Measurements from ENCODE around the gene CDRT4.

DNA sequence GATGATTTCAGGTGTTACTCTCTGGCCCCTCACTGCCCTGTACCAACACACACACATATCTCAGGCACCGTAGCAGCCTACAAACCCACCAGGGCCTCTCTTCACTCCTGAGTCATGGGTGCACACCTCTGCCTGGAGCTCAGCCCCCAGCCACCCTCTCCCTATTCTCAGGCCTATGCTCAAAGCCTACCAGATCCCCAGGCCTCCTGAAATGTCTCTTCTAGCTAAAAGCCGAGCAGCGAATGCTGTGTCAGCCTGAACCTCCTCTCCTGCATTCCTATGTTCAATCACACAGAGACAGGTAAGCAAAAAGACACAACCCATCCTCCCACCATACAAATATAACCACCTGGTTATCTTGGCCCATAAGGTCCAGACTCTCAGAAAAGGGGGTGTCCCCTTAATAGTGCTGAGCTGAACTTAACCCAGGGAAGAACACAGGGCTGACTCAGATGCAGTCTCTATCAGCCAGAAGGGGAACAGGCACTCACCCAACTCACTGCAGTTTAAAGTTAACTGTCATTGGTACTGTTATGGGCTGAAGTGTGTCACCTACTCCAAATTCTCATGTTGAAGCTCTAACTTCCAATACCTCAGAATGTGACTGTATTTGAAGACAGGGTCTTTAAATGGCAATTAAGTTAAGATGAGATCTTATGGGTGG, 64.0 kb downstream of the CDRT4 start:
- TF ChIP-seq, protein P1, sequence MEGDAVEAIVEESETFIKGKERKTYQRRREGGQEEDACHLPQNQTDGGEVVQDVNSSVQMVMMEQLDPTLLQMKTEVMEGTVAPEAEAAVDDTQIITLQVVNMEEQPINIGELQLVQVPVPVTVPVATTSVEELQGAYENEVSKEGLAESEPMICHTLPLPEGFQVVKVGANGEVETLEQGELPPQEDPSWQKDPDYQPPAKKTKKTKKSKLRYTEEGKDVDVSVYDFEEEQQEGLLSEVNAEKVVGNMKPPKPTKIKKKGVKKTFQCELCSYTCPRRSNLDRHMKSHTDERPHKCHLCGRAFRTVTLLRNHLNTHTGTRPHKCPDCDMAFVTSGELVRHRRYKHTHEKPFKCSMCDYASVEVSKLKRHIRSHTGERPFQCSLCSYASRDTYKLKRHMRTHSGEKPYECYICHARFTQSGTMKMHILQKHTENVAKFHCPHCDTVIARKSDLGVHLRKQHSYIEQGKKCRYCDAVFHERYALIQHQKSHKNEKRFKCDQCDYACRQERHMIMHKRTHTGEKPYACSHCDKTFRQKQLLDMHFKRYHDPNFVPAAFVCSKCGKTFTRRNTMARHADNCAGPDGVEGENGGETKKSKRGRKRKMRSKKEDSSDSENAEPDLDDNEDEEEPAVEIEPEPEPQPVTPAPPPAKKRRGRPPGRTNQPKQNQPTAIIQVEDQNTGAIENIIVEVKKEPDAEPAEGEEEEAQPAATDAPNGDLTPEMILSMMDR (IDR thresholded peaks at IDR 0.05), result no peak
- TF ChIP-seq FOXM1 (IDR thresholded peaks at IDR 0.05; ENCODE audit: low read depth) (no peak), RAD21 (IDR thresholded peaks at IDR 0.05; ENCODE audit: low read length) (no peak), JUND (IDR thresholded peaks at IDR 0.05) (no peak), POLR2AphosphoS5 (IDR thresholded peaks at IDR 0.05; ENCODE audit: low read depth, low read length) (no peak), SMC3 (IDR thresholded peaks at IDR 0.05; ENCODE audit: low read depth, low read length) (no peak), EP300 (IDR thresholded peaks at IDR 0.05; ENCODE audit: borderline replicate concordance in 1 of 2, low read depth in 1 of 2, low read length in 1 of 2) (no peak)

Data from SK-N-SH (cell line).